ENCODE data around the gene VSTM5. TPM values are rescaled to one million over a fixed set of nuclear protein-coding genes. Genes with fewer than 3 reads are reported as not detected.
"Not testable (repeated sequence)": the region's sequence is repeated elsewhere in the genome, so short reads cannot be mapped to it uniquely, and the experiment has no call there.

VSTM5 gene, protein sequence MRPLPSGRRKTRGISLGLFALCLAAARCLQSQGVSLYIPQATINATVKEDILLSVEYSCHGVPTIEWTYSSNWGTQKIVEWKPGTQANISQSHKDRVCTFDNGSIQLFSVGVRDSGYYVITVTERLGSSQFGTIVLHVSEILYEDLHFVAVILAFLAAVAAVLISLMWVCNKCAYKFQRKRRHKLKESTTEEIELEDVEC
- total RNA-seq: not detected

DNA sequence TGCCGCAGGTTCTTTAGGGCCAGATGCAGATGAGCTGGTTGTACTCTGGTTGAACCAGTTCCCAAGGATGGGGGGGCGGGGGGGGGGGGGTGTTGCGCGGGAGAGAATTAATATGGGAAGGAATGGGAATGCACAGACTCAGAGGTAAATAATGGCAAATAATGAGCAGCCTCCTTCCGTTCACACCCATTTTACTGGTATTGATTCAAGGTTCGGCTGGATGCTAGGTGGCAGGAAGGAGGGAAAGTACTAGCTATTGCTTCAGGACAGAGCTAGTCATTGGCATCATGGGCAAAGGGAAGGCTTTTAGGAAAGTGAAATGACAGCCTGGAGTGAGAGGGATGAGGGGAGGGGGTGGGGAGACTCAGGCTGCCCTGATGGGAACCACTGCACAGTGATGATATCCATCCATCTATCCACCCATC lies at the start of gene VSTM5:
TSS of gene VSTM5 (minus strand) at position 25 of the 425 bp plus-strand sequence. CDS start 116 bp downstream, outside the sequence.
- Mint-ChIP-seq H3K4me1 (peaks cover 3% of the 10 kb centered on the region), H3K27me3 (peaks cover 21% of the 10 kb centered on the region), H3K27ac (no peak within 1 kb of the TSS), H3K4me3 (no peak within 1 kb of the TSS), H3K9me3 (ENCODE audit: low read depth) (no peaks in the 10 kb centered on the region), H3K36me3 (ENCODE audit: low read depth) (no peaks in the 10 kb centered on the region)
- intact Hi-C loops (cut with DNase I, micrococcal nuclease): no loop called here
- no peak for ATAC-seq
- no peak for DNase-seq
- ChIA-PET POLR2A (interaction anchor here (0.6 kb wide), 1 partner anchor 108 kb away, joined by 3 read pairs; no protein-coding TSS in a partner anchor), CTCF (interaction anchor here (0.7 to 1.3 kb wide), 2 partner anchors 45 to 54 kb away, joined by 3 read pairs; no protein-coding TSS in a partner anchor)

DNA sequence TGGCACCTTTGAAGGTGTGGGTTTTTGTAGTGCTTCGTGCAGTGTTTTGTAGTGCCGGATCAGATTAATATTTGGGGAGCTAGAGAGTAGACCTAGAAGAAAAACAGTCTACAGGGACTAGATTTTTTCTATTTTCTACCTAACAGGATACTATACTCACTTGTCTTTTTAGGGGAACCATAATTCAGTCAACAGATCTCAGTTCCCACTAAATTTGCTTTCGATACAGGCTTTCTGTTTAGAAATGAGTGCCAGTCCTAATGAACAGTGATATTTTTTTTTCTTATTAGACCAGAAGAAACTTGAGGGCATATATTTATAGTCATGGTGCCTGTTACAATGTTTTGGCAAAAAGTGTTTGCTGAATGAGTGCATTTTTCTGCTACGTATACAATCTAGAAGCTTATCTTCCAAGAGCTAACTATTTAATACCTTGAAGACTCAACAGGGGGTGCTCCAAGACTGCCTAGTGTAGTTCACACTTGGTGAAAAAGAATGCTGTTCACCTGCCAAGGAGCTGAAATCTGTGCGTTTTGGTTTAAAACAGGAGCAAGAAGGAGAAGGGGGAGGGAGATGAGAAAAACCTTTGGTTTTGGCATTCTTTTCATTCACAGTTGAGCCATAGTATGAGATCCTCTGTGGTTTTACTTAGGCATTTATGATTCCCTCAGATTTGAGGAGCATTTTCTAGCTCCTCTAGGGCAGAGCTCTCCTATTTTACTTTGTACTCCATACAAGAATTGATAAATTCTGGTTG lies 44.9 kb upstream of the VSTM5 start:
- H3K9me3 Mint-ChIP-seq (ENCODE audit: low read depth): no peaks in the 10 kb centered on the region
- no peak overlapping the region for H3K27ac Mint-ChIP-seq
- ATAC-seq: peak; percentile 64
- no peak overlapping the region for H3K4me3 Mint-ChIP-seq
- H3K36me3 Mint-ChIP-seq (ENCODE audit: low read depth): no peaks in the 10 kb centered on the region
- ChIA-PET CTCF (interaction anchor here (0.6 to 2.4 kb wide), 38 partner anchors 8 to 943 kb away, joined by 3 to 23 read pairs (median 3); partner anchors contain the start of gene VSTM5), POLR2A (no interaction called here)
- intact Hi-C loops (cut with DNase I, micrococcal nuclease): loop anchor here (1.0 to 10.0 kb wide), 3 partner anchors 609 to 710 kb away; no protein-coding TSS in a partner anchor
- DNase-seq: peak; percentile 19
- H3K4me1 Mint-ChIP-seq: no peaks in the 10 kb centered on the region
- peaks cover 35% of the 10 kb centered on the region for H3K27me3 Mint-ChIP-seq

DNA sequence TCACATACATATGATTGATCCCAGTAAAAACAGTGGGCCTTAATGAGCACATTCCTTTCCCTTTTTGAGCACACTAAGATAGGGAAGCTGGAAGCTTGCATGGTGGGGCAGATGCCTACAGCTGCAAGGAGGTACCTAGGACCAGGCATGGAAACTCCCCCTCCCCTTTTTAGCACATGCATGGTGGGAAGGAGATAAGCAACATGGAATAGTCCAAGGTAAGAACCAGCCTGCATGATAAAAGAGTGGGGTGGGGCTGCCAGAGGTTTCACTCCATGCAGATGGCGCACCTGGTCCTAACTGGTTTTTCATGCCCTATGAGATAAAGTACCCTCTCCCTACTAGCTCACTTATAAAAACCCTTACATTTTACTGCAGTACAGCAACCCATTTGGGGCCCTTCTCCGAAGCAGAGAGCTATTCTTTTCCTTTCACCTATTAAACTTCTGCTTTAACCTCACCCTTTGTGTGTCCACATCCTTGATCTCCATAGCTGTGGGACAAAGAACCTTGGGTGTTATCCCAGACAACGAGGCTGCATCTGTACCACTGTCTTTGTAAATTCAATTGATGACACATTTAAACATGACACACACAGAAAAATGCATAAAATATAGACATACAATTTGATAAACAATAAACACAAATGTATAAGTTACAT lies 40.1 kb upstream of the VSTM5 start:
- ATAC-seq (no peak), DNase-seq (no peak)
- no peaks in the 10 kb centered on the region for H3K9me3 Mint-ChIP-seq (ENCODE audit: low read depth)
- H3K27me3 Mint-ChIP-seq: peaks cover 20% of the 10 kb centered on the region
- no peaks in the 10 kb centered on the region for H3K36me3 Mint-ChIP-seq (ENCODE audit: low read depth)
- H3K27ac Mint-ChIP-seq: no peak overlapping the region
- ChIA-PET CTCF (interaction anchor here (0.6 kb wide), 3 partner anchors 292 to 527 kb away, joined by 3 read pairs; no protein-coding TSS in a partner anchor), POLR2A (no interaction called here)
- H3K4me1 Mint-ChIP-seq: no peaks in the 10 kb centered on the region
- intact Hi-C loops (cut with DNase I, micrococcal nuclease): loop anchor here in 1 of 2 experiments (10.0 kb wide), 2 partner anchors 656 to 714 kb away; no protein-coding TSS in a partner anchor
- no peak overlapping the region for H3K4me3 Mint-ChIP-seq

DNA sequence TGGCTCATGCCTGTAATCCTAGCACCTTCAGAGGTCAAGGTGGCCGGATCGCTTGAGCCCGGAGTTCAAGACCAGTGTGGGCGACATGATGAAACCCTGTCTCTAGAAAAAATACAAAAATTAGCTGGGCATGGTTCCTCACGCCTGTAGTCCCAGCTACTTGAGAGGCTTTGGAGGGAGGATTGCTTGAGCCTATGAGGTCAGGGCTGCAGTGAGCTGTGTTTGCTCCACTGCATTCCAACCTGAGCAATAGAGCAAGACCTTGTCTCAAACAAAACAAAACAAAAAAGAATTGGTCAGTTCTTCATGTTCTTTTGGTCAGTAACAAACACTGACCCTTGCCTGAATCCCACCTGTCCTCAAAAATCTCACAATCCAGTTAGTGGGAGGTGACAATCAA lies 36.7 kb upstream of the VSTM5 start:
- Mint-ChIP-seq H3K4me1 (no peaks in the 10 kb centered on the region), H3K9me3 (ENCODE audit: low read depth) (peaks cover 10% of the 10 kb centered on the region), H3K4me3 (no peak overlapping the region), H3K27me3 (peaks cover 9% of the 10 kb centered on the region), H3K27ac (no peak overlapping the region), H3K36me3 (ENCODE audit: low read depth) (no peaks in the 10 kb centered on the region)
- POLR2A ChIA-PET: no interaction called here
- CTCF ChIA-PET: no interaction called here
- no peak for ATAC-seq
- DNase-seq: no peak
- intact Hi-C loops (cut with DNase I, micrococcal nuclease): no loop called here

DNA sequence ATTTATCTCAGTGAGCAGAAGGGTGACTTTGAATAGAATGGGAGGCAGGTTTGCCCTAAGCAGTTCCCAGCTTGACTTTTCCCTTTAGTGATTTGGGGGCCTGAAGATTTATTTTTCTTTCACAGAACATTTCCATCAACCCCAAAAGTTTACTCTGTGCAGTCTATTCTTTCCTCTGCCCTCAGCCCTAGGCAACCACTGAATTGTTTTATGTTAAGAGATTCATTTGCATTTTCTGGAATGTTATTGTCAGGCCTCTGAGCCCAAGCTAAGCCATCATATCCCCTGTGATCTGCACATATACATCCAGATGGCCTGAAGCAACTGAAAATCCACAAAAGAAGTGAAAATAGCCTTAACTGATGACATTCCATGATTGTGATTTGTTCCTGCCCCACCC lies 28.7 kb upstream of the VSTM5 start:
- CTCF ChIA-PET; H3K36me3 Mint-ChIP-seq (ENCODE audit: low read depth); H3K4me3 Mint-ChIP-seq; DNase-seq; H3K27ac Mint-ChIP-seq; ATAC-seq; H3K27me3 Mint-ChIP-seq; intact Hi-C loops (cut with DNase I, micrococcal nuclease); POLR2A ChIA-PET; H3K4me1 Mint-ChIP-seq: not testable (repeated sequence)
- peaks cover 14% of the 10 kb centered on the region for H3K9me3 Mint-ChIP-seq (ENCODE audit: low read depth)

DNA sequence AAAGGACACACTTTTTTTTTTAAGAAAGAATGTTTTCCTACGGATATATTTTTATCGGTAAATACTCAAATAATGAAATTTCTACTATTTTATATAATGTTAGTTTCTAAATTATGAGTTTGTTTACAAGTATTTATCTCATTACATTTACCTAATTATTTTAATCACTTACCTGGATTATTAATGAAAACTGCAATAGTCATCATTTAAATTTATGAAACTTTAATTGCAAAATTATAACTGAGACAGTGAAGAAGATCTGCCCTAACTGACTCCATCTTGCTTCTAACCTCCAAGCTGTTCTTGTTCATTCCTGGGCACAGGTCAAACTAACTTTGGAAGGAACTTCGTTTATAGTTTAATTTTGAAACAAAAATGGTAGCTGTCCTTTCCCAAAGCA lies 25.2 kb upstream of the VSTM5 start:
- CTCF ChIA-PET: interaction anchor here (0.7 kb wide), 1 partner anchor 629 kb away, joined by 3 read pairs; no protein-coding TSS in a partner anchor
- ATAC-seq (no peak), DNase-seq (no peak)
- intact Hi-C loops (cut with DNase I, micrococcal nuclease): no loop called here
- H3K27ac Mint-ChIP-seq: no peak overlapping the region
- H3K36me3 Mint-ChIP-seq (ENCODE audit: low read depth): no peaks in the 10 kb centered on the region
- POLR2A ChIA-PET: no interaction called here
- no peaks in the 10 kb centered on the region for H3K9me3 Mint-ChIP-seq (ENCODE audit: low read depth)
- H3K4me1 Mint-ChIP-seq: no peaks in the 10 kb centered on the region
- H3K4me3 Mint-ChIP-seq: no peak overlapping the region
- peaks cover 1% of the 10 kb centered on the region for H3K27me3 Mint-ChIP-seq

DNA sequence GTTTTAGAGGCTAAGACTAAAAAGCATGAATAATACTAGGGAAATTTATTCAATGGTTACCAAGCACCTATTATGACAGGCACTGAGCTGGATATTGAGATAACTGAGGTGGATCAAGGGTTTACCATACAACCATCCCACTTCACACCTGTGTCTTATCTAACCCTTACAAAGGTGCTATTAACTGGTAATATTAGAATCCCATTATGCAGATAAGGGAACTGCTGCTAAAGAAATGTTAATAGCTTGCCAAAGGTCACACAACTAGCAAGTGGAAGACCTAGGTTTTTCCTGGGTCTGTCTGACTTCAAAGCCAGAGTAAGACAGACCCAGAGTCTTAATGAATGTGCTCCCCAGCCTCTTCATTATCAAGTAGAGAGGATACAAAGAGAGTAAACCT lies 21.1 kb upstream of the VSTM5 start:
- no peaks in the 10 kb centered on the region for H3K27me3 Mint-ChIP-seq

DNA sequence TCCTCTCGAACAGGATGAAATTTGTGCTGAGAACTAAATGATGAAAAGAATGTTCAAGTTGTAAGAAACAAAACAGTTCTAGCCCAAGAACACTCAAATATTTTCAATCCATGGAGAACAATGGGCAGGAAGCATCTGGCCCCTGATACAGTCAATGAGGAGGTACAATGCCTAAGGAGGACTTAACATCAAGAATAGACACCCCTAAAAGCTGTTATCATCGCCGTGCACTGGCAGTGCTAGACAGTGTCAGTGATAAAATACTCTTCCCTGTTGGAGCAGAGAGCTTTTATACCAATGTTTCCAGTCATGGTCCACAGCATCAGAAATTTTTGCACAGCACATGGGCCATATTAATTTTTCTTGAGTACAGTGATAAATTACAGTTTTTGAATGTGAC lies 20.2 kb upstream of the VSTM5 start:
- no peak overlapping the region for H3K4me3 Mint-ChIP-seq
- ATAC-seq: no peak
- DNase-seq: no peak
- ChIA-PET CTCF (no interaction called here), POLR2A (no interaction called here)
- no peaks in the 10 kb centered on the region for H3K27me3 Mint-ChIP-seq
- no peaks in the 10 kb centered on the region for H3K4me1 Mint-ChIP-seq
- no peaks in the 10 kb centered on the region for H3K9me3 Mint-ChIP-seq (ENCODE audit: low read depth)
- no peak overlapping the region for H3K27ac Mint-ChIP-seq
- intact Hi-C loops (cut with DNase I, micrococcal nuclease): no loop called here
- H3K36me3 Mint-ChIP-seq (ENCODE audit: low read depth): no peaks in the 10 kb centered on the region

More for the DNA sequence above, 21.1 kb upstream of the VSTM5 start:
- no peak for ATAC-seq
- no peak overlapping the region for H3K27ac Mint-ChIP-seq
- DNase-seq: no peak
- intact Hi-C loops (cut with DNase I, micrococcal nuclease): no loop called here
- H3K36me3 Mint-ChIP-seq (ENCODE audit: low read depth): no peaks in the 10 kb centered on the region
- no peak overlapping the region for H3K4me3 Mint-ChIP-seq
- no peaks in the 10 kb centered on the region for H3K4me1 Mint-ChIP-seq
- ChIA-PET POLR2A (no interaction called here), CTCF (interaction anchor here (0.8 kb wide), 1 partner anchor 733 kb away, joined by 3 read pairs; no protein-coding TSS in a partner anchor)
- no peaks in the 10 kb centered on the region for H3K9me3 Mint-ChIP-seq (ENCODE audit: low read depth)

DNA sequence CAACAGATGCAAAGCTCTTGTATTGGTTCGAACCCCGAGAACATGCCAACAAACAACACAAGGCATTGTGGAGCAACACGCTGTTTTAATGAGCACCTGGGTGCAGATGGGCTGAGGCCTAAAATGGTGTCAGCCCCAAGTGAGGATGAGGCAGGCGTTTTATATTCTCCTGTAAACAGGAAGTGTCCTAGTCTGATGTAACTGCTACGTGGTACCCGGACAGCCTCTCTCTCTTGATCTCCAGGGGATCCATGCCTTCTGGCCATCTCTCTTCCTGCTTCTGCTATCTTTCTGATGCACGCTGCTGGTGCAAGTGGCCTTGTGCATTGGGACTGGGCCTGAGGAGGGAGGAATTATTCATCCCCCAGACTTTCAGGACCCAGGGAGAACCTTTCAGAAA lies 19.4 kb upstream of the VSTM5 start:
- DNase-seq: no peak
- Mint-ChIP-seq H3K9me3 (ENCODE audit: low read depth) (no peaks in the 10 kb centered on the region), H3K27ac (no peak overlapping the region), H3K4me3 (no peak overlapping the region), H3K4me1 (no peaks in the 10 kb centered on the region), H3K27me3 (no peaks in the 10 kb centered on the region), H3K36me3 (ENCODE audit: low read depth) (no peaks in the 10 kb centered on the region)
- intact Hi-C loops (cut with DNase I, micrococcal nuclease): no loop called here
- POLR2A ChIA-PET: no interaction called here
- CTCF ChIA-PET: no interaction called here
- ATAC-seq: no peak

DNA sequence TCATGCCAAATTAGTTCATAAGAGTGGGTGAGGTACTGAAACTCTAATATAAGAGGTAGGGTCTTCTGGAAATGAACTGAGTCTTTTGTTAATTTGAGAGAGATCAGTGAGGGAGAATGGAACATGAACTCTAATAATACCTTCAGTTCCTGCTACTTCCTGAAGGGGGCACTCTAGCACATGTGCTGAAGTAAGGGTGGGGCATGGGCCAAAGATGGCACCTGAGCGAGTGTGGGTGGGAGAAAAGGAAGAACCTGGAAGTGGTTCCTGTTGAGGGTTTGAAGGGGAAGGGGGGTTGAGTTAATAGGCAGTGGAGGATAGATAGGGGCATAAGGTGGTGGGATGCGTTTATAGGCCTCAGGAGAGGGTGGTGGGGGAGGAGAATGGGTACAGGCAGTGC lies 18.0 kb upstream of the VSTM5 start:
- H3K9me3 Mint-ChIP-seq (ENCODE audit: low read depth); POLR2A ChIA-PET; H3K27me3 Mint-ChIP-seq; ATAC-seq; H3K4me1 Mint-ChIP-seq; intact Hi-C loops (cut with DNase I, micrococcal nuclease); H3K4me3 Mint-ChIP-seq; H3K27ac Mint-ChIP-seq; H3K36me3 Mint-ChIP-seq (ENCODE audit: low read depth): not testable (repeated sequence)
- DNase-seq: peak; percentile 8
- CTCF ChIA-PET: interaction anchor here (1.2 kb wide), 1 partner anchor 52 kb away, joined by 3 read pairs; no protein-coding TSS in a partner anchor

DNA sequence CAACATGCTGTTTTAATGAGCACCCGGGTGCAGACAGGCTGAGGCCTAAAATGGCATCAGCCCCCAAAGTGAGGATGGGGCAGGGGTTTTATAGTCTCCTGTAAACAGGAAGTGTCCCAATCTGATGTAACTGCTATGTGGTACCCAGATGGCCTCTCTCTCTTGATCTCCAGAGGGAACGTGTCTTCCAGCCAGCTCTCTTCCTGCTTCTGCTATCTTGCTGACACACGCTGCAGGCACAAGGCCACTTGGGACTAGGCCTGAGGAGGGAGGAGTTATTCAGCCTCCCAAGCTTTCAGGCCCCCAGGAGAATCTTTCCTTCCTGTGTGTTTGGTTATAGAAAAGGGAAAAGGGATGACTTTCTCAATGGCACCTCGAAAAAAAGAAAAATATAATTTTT lies 11.4 kb upstream of the VSTM5 start:
- intact Hi-C loops (cut with DNase I, micrococcal nuclease): no loop called here
- no peak overlapping the region for H3K4me3 Mint-ChIP-seq
- H3K27me3 Mint-ChIP-seq: peaks cover 1% of the 10 kb centered on the region
- CTCF ChIA-PET: no interaction called here
- H3K9me3 Mint-ChIP-seq (ENCODE audit: low read depth): no peaks in the 10 kb centered on the region
- no peaks in the 10 kb centered on the region for H3K36me3 Mint-ChIP-seq (ENCODE audit: low read depth)
- no peak for DNase-seq
- H3K4me1 Mint-ChIP-seq: no peaks in the 10 kb centered on the region
- H3K27ac Mint-ChIP-seq: no peak overlapping the region
- POLR2A ChIA-PET: no interaction called here
- ATAC-seq: no peak

Measured in activated CD4-positive, alpha-beta T cell treated with anti-CD3 and anti-CD28 coated beads for 36 hours (primary cell).